Measurements from ENCODE around the gene PROM1. TPM values are rescaled to one million over a fixed set of nuclear protein-coding genes. Genes with fewer than 3 reads are reported as not detected.

PROM1 gene
- total and polyA plus RNA-seq, 2 of the 4 experiments (the other 2 are of a cell fraction) = not detected

GRCh38 chr4:16102356-16102755 lies 18.5 kb upstream of the PROM1 start:
- ChIA-PET CTCF (interaction anchor here (0.6 kb wide), 1 partner anchor 281 kb away, joined by 4 read pairs; no protein-coding TSS in a partner anchor), POLR2A (ENCODE audit: unreplicated experiment) (no interaction called here)
- Histone ChIP-seq H4K91ac (ENCODE audit: insufficient read depth, low read depth, low read length) (no peak overlapping the region), H3K4me2 (ENCODE audit: low read depth, low read length) (no peak overlapping the region), H4K20me1 (ENCODE audit: insufficient read depth, low read length) (no peaks in the 10 kb centered on the region), H3K27me3 (ENCODE audit: control insufficient read depth, insufficient read depth, low read length) (peaks cover 13% of the 10 kb centered on the region), H3K27ac (ENCODE audit: insufficient read depth, low read length) (no peak overlapping the region), H4K5ac (ENCODE audit: low read depth, low read length) (no peak overlapping the region), H2AK5ac (ENCODE audit: low read depth, low read length) (no peak overlapping the region), H3K9me1 (ENCODE audit: insufficient read depth, low read length) (no peaks in the 10 kb centered on the region), H2BK5ac (ENCODE audit: low read depth, low read length, poor library complexity, severe bottlenecking) (no peak overlapping the region), H3K56ac (ENCODE audit: extremely low read depth, insufficient read depth, low read length) (no peak overlapping the region), H2BK120ac (ENCODE audit: low read depth, low read length) (no peak overlapping the region), H3K14ac (replicated peaks; ENCODE audit: low read depth, low read length) (no peak overlapping the region), H2AFZ (replicated peaks; ENCODE audit: low read length, poor library complexity) (no peak overlapping the region), H4K8ac (ENCODE audit: low read depth in 2 of 2, low read length in 2 of 2) (no peak overlapping the region), H3K18ac (ENCODE audit: low read depth, low read length) (no peak overlapping the region), H2AK9ac (replicated peaks; ENCODE audit: low read depth, low read length, poor library complexity) (no peak overlapping the region), H2BK20ac (ENCODE audit: low read depth, low read length) (no peak overlapping the region), H2BK15ac (ENCODE audit: low read depth, low read length) (no peak overlapping the region), H3K4me3 (ENCODE audit: insufficient read depth, low read depth, low read length) (no peak overlapping the region), H3K4ac (ENCODE audit: low read depth, low read length) (no peak overlapping the region), H3K4me1 (ENCODE audit: control insufficient read depth, insufficient read depth, low read length) (no peaks in the 10 kb centered on the region), H3K79me1 (ENCODE audit: low read depth in 1 of 2, low read length in 2 of 2) (no peaks in the 10 kb centered on the region), H3K23ac (ENCODE audit: low read depth, low read length) (no peak overlapping the region), H3K9ac (ENCODE audit: low read depth, low read length) (no peak overlapping the region), H3K9me3 (ENCODE audit: control insufficient read depth, insufficient read depth, low read length) (no peaks in the 10 kb centered on the region), H3K36me3 (ENCODE audit: control insufficient read depth, insufficient read depth, low read length) (no peaks in the 10 kb centered on the region)
- in situ Hi-C loops (cut with MboI; ENCODE audit: low sequenced_read_pairs) = no loop called here
- WGBS, 2 experiments (ENCODE audit: extremely low coverage in 2 of 2, insufficient read length in 1 of 2) = no CpG with 5 or more reads among the region's 7 CpGs
- intact Hi-C loops (cut with micrococcal nuclease) = no loop called here
- BruUV-seq (replicated peaks) = no TSS peak
- ATAC-seq (ENCODE audit: low read depth) (no peak), DNase-seq (no peak)
- dilution Hi-C loops (cut with HindIII; ENCODE audit: low sequenced_read_pairs, unreplicated experiment) = no loop called here
- TF ChIP-seq MXI1 (IDR thresholded peaks at IDR 0.05; ENCODE audit: borderline replicate concordance, low read depth, low read length) (no peak), CTCF (conservative IDR thresholded peaks at IDR 0.05; ENCODE audit: low read depth, low read length) (no peak), CHD1 (IDR thresholded peaks at IDR 0.05; ENCODE audit: low read depth, low read length) (no peak), MAZ (IDR thresholded peaks at IDR 0.05; ENCODE audit: borderline replicate concordance, low read depth, low read length) (no peak), BHLHE40 (IDR thresholded peaks at IDR 0.05; ENCODE audit: low read depth, low read length) (no peak), RAD21 (IDR thresholded peaks at IDR 0.05; ENCODE audit: low read length) (no peak), FOS (IDR thresholded peaks at IDR 0.05; ENCODE audit: low read depth, low read length) (no peak), POLR2A (IDR thresholded peaks at IDR 0.05; ENCODE audit: low read depth, low read length) (no peak), RFX5 (IDR thresholded peaks at IDR 0.05; ENCODE audit: low read depth, low read length) (no peak), ELK1 (IDR thresholded peaks at IDR 0.05; ENCODE audit: borderline replicate concordance, low read depth, low read length) (no peak), SMC3 (IDR thresholded peaks at IDR 0.05; ENCODE audit: low read depth, low read length) (no peak), NFE2L2 (IDR thresholded peaks at IDR 0.05; ENCODE audit: low read depth, low read length) (no peak), CEBPB (IDR thresholded peaks at IDR 0.05; ENCODE audit: low read depth, low read length) (no peak), RCOR1 (IDR thresholded peaks at IDR 0.05; ENCODE audit: insufficient replicate concordance, low read length) (no peak), MAFK (IDR thresholded peaks at IDR 0.05; ENCODE audit: low read depth, low read length) (no peak), USF2 (IDR thresholded peaks at IDR 0.05; ENCODE audit: low read depth, low read length) (no peak)
